IMR-90 (cell line): Measurements from ENCODE around the gene RYR3. TPM values are rescaled to one million over a fixed set of nuclear protein-coding genes. Genes with fewer than 3 reads are reported as not detected.

Source experiments
- ATAC-seq: fragments of 200-7000 bp; cut with Tn5 transposase; 2 replicates; pipeline ENCODE4 v1.9.1; 2020; ENCODE audit warnings: low read depth, mild to moderate bottlenecking, moderate library complexity
- BruUV-seq: library from RNA; stranded (reverse); fragments of 400-500 nt; replicated peaks from 2 replicates; lab custom pipeline; 2021; lab: Mats Ljungman, UMichigan
- CTCF ChIA-PET: fragments of 300-600 bp; formaldehyde crosslinking; extraction: SDS; loops from one replicate; lab custom pipeline; 2021; ENCODE audit warnings: antibody characterized with exemption; lab: Yijun Ruan, JAX
- POLR2A ChIA-PET: fragments of 300-600 bp; sonication (Branson Sonifier 250); formaldehyde crosslinking; loops from one replicate; lab custom pipeline; 2022; ENCODE audit warnings: antibody characterized with exemption; ENCODE audit not compliant: unreplicated experiment; lab: Charles Lee
- DNase-seq: peaks from one replicate; pipeline ENCODE4 v3.0.0; 2013
- H2AFZ ChIP-seq: replicated peaks from 2 replicates; pipeline ENCODE3; 2013; ENCODE audit warnings: low read length, mild to moderate bottlenecking; ENCODE audit not compliant: poor library complexity
- H2AK5ac ChIP-seq: 2 replicates; pipeline ENCODE4 v1.6.1; 2013; ENCODE audit warnings: low read depth, low read length, inconsistent platforms
- H2AK9ac ChIP-seq: replicated peaks from 2 replicates; pipeline ENCODE3; 2013; ENCODE audit warnings: mild to moderate bottlenecking, low read depth, low read length, moderate library complexity; ENCODE audit not compliant: poor library complexity
- H2BK120ac ChIP-seq: 2 replicates; pipeline ENCODE4 v1.6.1; 2013; ENCODE audit warnings: low read depth, low read length, inconsistent platforms
- H2BK15ac ChIP-seq: 3 replicates; pipeline ENCODE4 v1.6.1; 2013; ENCODE audit warnings: low read depth, low read length, inconsistent platforms
- H2BK20ac ChIP-seq: 2 replicates; pipeline ENCODE4 v1.6.1; 2013; ENCODE audit warnings: low read depth, mild to moderate bottlenecking, inconsistent platforms, low read length, moderate library complexity
- H2BK5ac ChIP-seq: 2 replicates; pipeline ENCODE4 v1.6.1; 2013; ENCODE audit warnings: mild to moderate bottlenecking, low read depth, low read length, inconsistent platforms; ENCODE audit not compliant: poor library complexity, severe bottlenecking
- H3K14ac ChIP-seq: replicated peaks from 2 replicates; pipeline ENCODE4 v1.6.1; 2013; ENCODE audit warnings: low read depth, low read length, inconsistent platforms
- H3K18ac ChIP-seq: 2 replicates; pipeline ENCODE4 v1.6.1; 2013; ENCODE audit warnings: low read depth, low read length, control low read depth
- H3K23ac ChIP-seq: 2 replicates; pipeline ENCODE4 v1.6.1; 2013; ENCODE audit warnings: low read depth, low read length, inconsistent platforms
- H3K27ac ChIP-seq: 2 replicates; pipeline ENCODE4 v1.5.1; 2013; ENCODE audit warnings: mild to moderate bottlenecking, control low read depth, low read length; ENCODE audit not compliant: insufficient read depth
- H3K27me3 ChIP-seq: 2 replicates; pipeline ENCODE4 v1.6.1; 2013; ENCODE audit warnings: low read length; ENCODE audit not compliant: control insufficient read depth, insufficient read depth
- H3K36me3 ChIP-seq: 2 replicates; pipeline ENCODE4 v1.6.1; 2013; ENCODE audit warnings: low read length, mixed read lengths; ENCODE audit not compliant: control insufficient read depth, insufficient read depth
- H3K4ac ChIP-seq: 2 replicates; pipeline ENCODE4 v1.6.1; 2013; ENCODE audit warnings: low read depth, low read length, inconsistent platforms
- H3K4me1 ChIP-seq: 2 replicates; pipeline ENCODE4 v1.6.1; 2013; ENCODE audit warnings: low read length, mixed read lengths; ENCODE audit not compliant: control insufficient read depth, insufficient read depth
- H3K4me2 ChIP-seq: 2 replicates; pipeline ENCODE4 v1.6.1; 2013; ENCODE audit warnings: low read depth, mild to moderate bottlenecking, control low read depth, low read length, moderate library complexity
- H3K4me3 ChIP-seq: 2 replicates; pipeline ENCODE4 v1.5.1; 2013; ENCODE audit warnings: low read depth, mild to moderate bottlenecking, control low read depth, low read length, moderate library complexity; ENCODE audit not compliant: insufficient read depth
- H3K56ac ChIP-seq: 2 replicates; pipeline ENCODE4 v1.6.1; 2013; ENCODE audit warnings: low read length, inconsistent platforms; ENCODE audit not compliant: insufficient read depth; ENCODE audit errors: extremely low read depth
- H3K79me1 ChIP-seq, 2 experiments: 2 replicates each; pipeline ENCODE4 v1.6.1; 2013; ENCODE audit warnings: low read length in 2 of 2, inconsistent platforms in 1 of 2, low read depth in 1 of 2
- H3K9ac ChIP-seq: 2 replicates; pipeline ENCODE4 v1.6.1; 2013; ENCODE audit warnings: low read depth, low read length, control low read depth
- H3K9me1 ChIP-seq: 2 replicates; pipeline ENCODE4 v1.6.1; 2013; ENCODE audit warnings: low read length, inconsistent platforms; ENCODE audit not compliant: insufficient read depth
- H3K9me3 ChIP-seq: 2 replicates; pipeline ENCODE4 v1.6.1; 2013; ENCODE audit warnings: low read length; ENCODE audit not compliant: control insufficient read depth, insufficient read depth
- H4K20me1 ChIP-seq: 2 replicates; pipeline ENCODE4 v1.6.1; 2013; ENCODE audit warnings: low read length, inconsistent platforms; ENCODE audit not compliant: insufficient read depth
- H4K5ac ChIP-seq: 2 replicates; pipeline ENCODE4 v1.6.1; 2013; ENCODE audit warnings: mild to moderate bottlenecking, low read depth, low read length, control low read depth
- H4K8ac ChIP-seq, 2 experiments: 2 replicates each; pipeline ENCODE4 v1.6.1; 2013; ENCODE audit warnings: low read depth in 2 of 2, low read length in 2 of 2, control low read depth in 1 of 2, inconsistent platforms in 1 of 2
- H4K91ac ChIP-seq: 2 replicates; pipeline ENCODE4 v1.6.1; 2013; ENCODE audit warnings: low read depth, low read length, inconsistent platforms; ENCODE audit not compliant: insufficient read depth
- CEBPB ChIP-seq: IDR thresholded peaks from 2 replicates; pipeline ENCODE4 v1.6.1; 2012; ENCODE audit warnings: low read depth, low read length, improper control_type of control experiment
- CHD1 ChIP-seq: IDR thresholded peaks from 2 replicates; pipeline ENCODE4 v1.6.1; 2012; ENCODE audit warnings: low read depth, low read length, improper control_type of control experiment
- RCOR1 ChIP-seq: IDR thresholded peaks from 2 replicates; pipeline ENCODE4 v1.6.1; 2012; ENCODE audit warnings: mild to moderate bottlenecking, low read length, improper control_type of control experiment; ENCODE audit not compliant: insufficient replicate concordance
- RFX5 ChIP-seq: IDR thresholded peaks from 2 replicates; pipeline ENCODE4 v1.8.0; 2012; ENCODE audit warnings: low read depth, mild to moderate bottlenecking, low read length, moderate library complexity
- USF2 ChIP-seq: fragments of 150-350 bp; IDR thresholded peaks from 2 replicates; pipeline ENCODE4 v1.6.1; 2017; ENCODE audit warnings: mild to moderate bottlenecking, antibody characterized with exemption, low read length, low read depth
- whole genome bisulfite sequencing, 2 experiments: methylation state at CpG; one replicate each; pipeline versions ENCODE4 v1.1.5 to v1.1.7; 2013; ENCODE audit warnings: missing lambda C conversion rate in 2 of 2; ENCODE audit not compliant: insufficient read length in 1 of 2; ENCODE audit errors: extremely low coverage in 2 of 2; 5-methylcytosine and 5-hydroxymethylcytosine counted together
- dilution Hi-C: fragments of 300-500 bp; cut with HindIII; formaldehyde crosslinking; loops from one replicate; pipeline ENCODE4 v1.14.3; 2018; ENCODE audit warnings: low sequenced_read_pairs; ENCODE audit not compliant: unreplicated experiment
- in situ Hi-C: fragments of 300-500 bp; cut with MboI; formaldehyde crosslinking; loops from 3 replicates; pipeline ENCODE4 v1.14.3; 2019; ENCODE audit warnings: low sequenced_read_pairs, inconsistent platforms, mixed read lengths
- intact Hi-C: fragments of 100-400 bp; cut with micrococcal nuclease; formaldehyde crosslinking; loops from 2 replicates; pipeline ENCODE4 v1.10.0; 2022
- polyA plus RNA-seq, 3 experiments: library from polyadenylated mRNA; depleted of rRNA; stranded (reverse); fragments of >200 nt; gene quantifications; 2 replicates each; pipeline ENCODE4 v1.2.3, GENCODE V29; 2012; ENCODE audit warnings: low replicate concordance in 1 of 3
- total RNA-seq: library from RNA; depleted of rRNA; stranded (reverse); fragments of >200 nt; gene quantifications from 2 replicates; pipeline ENCODE4 v1.2.3, GENCODE V29; 2012

The RYR3 gene
- total and polyA plus RNA-seq, 2 of the 4 experiments (the other 2 are of a cell fraction) = 0.18 TPM; not detected in 1

- no peak for ATAC-seq
- dilution Hi-C loops = no loop called here
- BruUV-seq = no TSS peak
Measured at GRCh38 chr15:33874156-33874555, 563.4 kb downstream of the RYR3 start.

More at GRCh38 chr15:33874156-33874555, 563.4 kb downstream of the RYR3 start:
- no peaks in the 10 kb centered on the region for H3K36me3 ChIP-seq
- H3K27ac ChIP-seq = no peak overlapping the region
- TF ChIP-seq CHD1 = no peak
- no peak for TF ChIP-seq RCOR1
- no peak for TF ChIP-seq USF2
- no peak for TF ChIP-seq CEBPB
- no peak for TF ChIP-seq RFX5
- no peaks in the 10 kb centered on the region for H3K27me3 ChIP-seq
- H3K9ac ChIP-seq = no peak overlapping the region
- intact Hi-C loops (no loop called here), in situ Hi-C loops (no loop called here)
- no peak for DNase-seq
- H2AK5ac ChIP-seq = no peak overlapping the region
- H4K91ac ChIP-seq = no peak overlapping the region
- H4K20me1 ChIP-seq = no peaks in the 10 kb centered on the region
- no peak overlapping the region for H2BK15ac ChIP-seq
- H3K9me3 ChIP-seq = no peaks in the 10 kb centered on the region
- no peak overlapping the region for H3K4ac ChIP-seq
- H3K9me1 ChIP-seq = 0 out of 2 replicates have a peak, but pooled peaks cover 3% of the 10 kb centered on the region
- no peak overlapping the region for H3K56ac ChIP-seq
- H2BK20ac ChIP-seq = no peak overlapping the region
- H3K4me1 ChIP-seq = no peaks in the 10 kb centered on the region
- no peak overlapping the region for H3K14ac ChIP-seq
- ChIA-PET POLR2A (no interaction called here), CTCF (interaction anchor here (0.6 kb wide), 1 partner anchor 83 kb away, joined by 3 read pairs; no protein-coding TSS in a partner anchor)
- H4K5ac ChIP-seq = no peak overlapping the region
- H4K8ac ChIP-seq = no peak overlapping the region
- H2BK120ac ChIP-seq = no peak overlapping the region
- H3K23ac ChIP-seq = no peak overlapping the region
- no peak overlapping the region for H2AK9ac ChIP-seq
- no peaks in the 10 kb centered on the region for H3K79me1 ChIP-seq
- H2BK5ac ChIP-seq = no peak overlapping the region
- H2AFZ ChIP-seq = no peak overlapping the region
- 70% methylated on average over 1 of the region's 2 CpGs; no CpG with 5 or more reads in 1 of the 2 experiments for WGBS, 2 experiments
- H3K4me2 ChIP-seq = no peak overlapping the region
- no peak overlapping the region for H3K18ac ChIP-seq
- no peak overlapping the region for H3K4me3 ChIP-seq
